Tibial nerve (tissue), 4 donors: Measurements from ENCODE around the gene PRL.

Source experiments
- EP300 ChIP-seq, 2 donors: sonication (generic); formaldehyde crosslinking; IDR thresholded peaks; one replicate each; pipeline ENCODE4 v1.6.1; 2017; ENCODE audit warnings: antibody characterized with exemption in 2 of 2, mild to moderate bottlenecking in 1 of 2
- POLR2A ChIP-seq, 2 donors: fragments of 450-650 bp; IDR thresholded peaks; one replicate each; pipeline ENCODE4 v1.6.1; 2017; ENCODE audit warnings: antibody characterized with exemption in 2 of 2, mild to moderate bottlenecking in 2 of 2, moderate library complexity in 2 of 2
- TF ChIP-seq, protein P1 (sequence below), 5 experiments: fragments of 200-600 bp in 3 of 5; fragments of 450-650 bp in 2 of 5; sonication (generic) in 3 of 5; IDR thresholded peaks; one replicate each; pipeline ENCODE4 v1.5.1; 2016 to 2019; ENCODE audit warnings: antibody characterized with exemption in 5 of 5, mild to moderate bottlenecking in 3 of 5, moderate library complexity in 2 of 5

DNA sequence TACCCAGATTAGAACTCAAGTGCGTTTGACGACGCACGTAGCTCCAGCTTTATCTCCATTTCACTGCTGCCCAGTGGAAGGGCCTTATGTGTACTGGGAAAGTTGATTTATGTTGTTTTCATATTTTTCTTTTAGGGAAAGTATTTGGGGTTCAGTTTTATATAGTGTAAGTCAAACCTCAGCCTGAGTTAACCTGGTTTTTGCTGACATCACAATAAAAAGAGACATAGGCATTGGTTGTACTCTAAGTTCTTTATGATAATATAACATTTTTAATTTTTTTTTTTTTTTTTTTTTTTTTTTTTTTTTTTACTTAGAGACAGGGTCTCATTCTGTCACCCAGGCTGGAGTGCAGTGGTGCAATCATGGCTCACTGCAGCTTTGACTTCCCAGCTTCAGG lies 34.1 kb upstream of the PRL start:
- TF ChIP-seq, protein P1, sequence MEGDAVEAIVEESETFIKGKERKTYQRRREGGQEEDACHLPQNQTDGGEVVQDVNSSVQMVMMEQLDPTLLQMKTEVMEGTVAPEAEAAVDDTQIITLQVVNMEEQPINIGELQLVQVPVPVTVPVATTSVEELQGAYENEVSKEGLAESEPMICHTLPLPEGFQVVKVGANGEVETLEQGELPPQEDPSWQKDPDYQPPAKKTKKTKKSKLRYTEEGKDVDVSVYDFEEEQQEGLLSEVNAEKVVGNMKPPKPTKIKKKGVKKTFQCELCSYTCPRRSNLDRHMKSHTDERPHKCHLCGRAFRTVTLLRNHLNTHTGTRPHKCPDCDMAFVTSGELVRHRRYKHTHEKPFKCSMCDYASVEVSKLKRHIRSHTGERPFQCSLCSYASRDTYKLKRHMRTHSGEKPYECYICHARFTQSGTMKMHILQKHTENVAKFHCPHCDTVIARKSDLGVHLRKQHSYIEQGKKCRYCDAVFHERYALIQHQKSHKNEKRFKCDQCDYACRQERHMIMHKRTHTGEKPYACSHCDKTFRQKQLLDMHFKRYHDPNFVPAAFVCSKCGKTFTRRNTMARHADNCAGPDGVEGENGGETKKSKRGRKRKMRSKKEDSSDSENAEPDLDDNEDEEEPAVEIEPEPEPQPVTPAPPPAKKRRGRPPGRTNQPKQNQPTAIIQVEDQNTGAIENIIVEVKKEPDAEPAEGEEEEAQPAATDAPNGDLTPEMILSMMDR (IDR thresholded peaks at IDR 0.05), result no peak
- no peak for TF ChIP-seq EP300 (IDR thresholded peaks at IDR 0.05)
- no peak for TF ChIP-seq POLR2A (IDR thresholded peaks at IDR 0.05)
